GM18867 (cell line): ENCODE results near the gene TJAP1.

Experiments used
- ATAC-seq: cut with Tn5 transposase; IDR thresholded peaks from one replicate; pipeline ENCODE4 v1.9.1; 2021; ENCODE audit warnings: mild to moderate bottlenecking, moderate library complexity; ENCODE audit not compliant: unreplicated experiment

Gene TJAP1

GRCh38 chr6:43503443-43503842 lies 26.1 kb downstream of the TJAP1 start:
- no peak for ATAC-seq

GRCh38 chr6:43504756-43505593 lies 27.6 kb downstream of the TJAP1 start:
- no peak for ATAC-seq

- no peak for ATAC-seq
Observed at GRCh38 chr6:43505718-43506117, 28.3 kb downstream of the TJAP1 start.

GRCh38 chr6:43506171-43506570 lies 28.8 kb downstream of the TJAP1 start:
- no peak for ATAC-seq

- no peak for ATAC-seq
Observed at GRCh38 chr6:43506667-43507471, 29.5 kb downstream of the TJAP1 start.

- ATAC-seq = no peak
Observed at GRCh38 chr6:43508481-43509141, 31.2 kb downstream of the TJAP1 start.

GRCh38 chr6:43509142-43509983 lies 32.0 kb downstream of the TJAP1 start:
- no peak for ATAC-seq

- ATAC-seq = peak; percentile 53
Observed at GRCh38 chr6:43509984-43510826, 32.8 kb downstream of the TJAP1 start, which contains the start of gene LRRC73. Gene LRRC73 (minus strand): TSS chr6:43510346. CDS start chr6:43509785, 561 bp downstream.

- no peak for ATAC-seq
Observed at GRCh38 chr6:43510827-43511163, 33.4 kb downstream of the TJAP1 start.

- ATAC-seq = no peak
Observed at GRCh38 chr6:43511824-43512415, 34.5 kb downstream of the TJAP1 start.

GRCh38 chr6:43515808-43516207 lies 38.4 kb downstream of the TJAP1 start:
- no peak for ATAC-seq

GRCh38 chr6:43516367-43516696 lies 39.0 kb downstream of the TJAP1 start:
- ATAC-seq = no peak

- ATAC-seq = peak; percentile 82
Observed at GRCh38 chr6:43516697-43517504, 39.5 kb downstream of the TJAP1 start, which contains the start of the genes POLR1C and YIPF3. Gene POLR1C (plus strand): TSS chr6:43517089. CDS start chr6:43517110, 21 bp downstream. Gene YIPF3 (minus strand): TSS chr6:43516926. CDS start chr6:43516807, 119 bp downstream.

GRCh38 chr6:43517505-43518357 lies 40.4 kb downstream of the TJAP1 start:
- ATAC-seq = no peak

GRCh38 chr6:43520097-43520496 lies 42.7 kb downstream of the TJAP1 start:
- ATAC-seq = no peak

GRCh38 chr6:43521836-43522235 lies 44.5 kb downstream of the TJAP1 start:
- no peak for ATAC-seq

GRCh38 chr6:43522547-43523261 lies 45.3 kb downstream of the TJAP1 start:
- no peak for ATAC-seq
